OCI-LY7 (cell line): ENCODE measurements around the gene ZNF407. TPM values are rescaled to one million over a fixed set of nuclear protein-coding genes. Genes with fewer than 3 reads are reported as not detected.

ENCODE experiments used
- BruUV-seq: library from RNA; stranded (reverse); fragments of 400-500 nt; replicated peaks from 2 replicates; lab custom pipeline; 2021; lab: Mats Ljungman, UMichigan
- CTCF ChIA-PET: fragments of 300-600 bp; sonication (Branson Sonifier 250); formaldehyde crosslinking; loops from one replicate; lab custom pipeline; 2022; ENCODE audit warnings: antibody characterized with exemption; ENCODE audit not compliant: unreplicated experiment; lab: Charles Lee
- POLR2A ChIA-PET: fragments of 300-600 bp; sonication (Branson Sonifier 250); formaldehyde crosslinking; loops from one replicate; lab custom pipeline; 2022; ENCODE audit warnings: antibody characterized with exemption; lab: Charles Lee
- DNase-seq: peaks from one replicate; pipeline ENCODE4 v3.0.0-alpha.2; 2015; ENCODE audit warnings: low spot score
- H2AFZ ChIP-seq: fragments of 200-600 bp; sonication (generic), shearing (Covaris generic); 2 replicates; pipeline ENCODE4 v1.6.1; 2014; ENCODE audit warnings: mild to moderate bottlenecking, antibody characterized with exemption, low read length, moderate library complexity
- H3K27ac ChIP-seq: fragments of 200-600 bp; sonication (generic); 2 replicates; pipeline ENCODE4 v1.5.1; 2014; ENCODE audit warnings: mixed run types, low read depth, mild to moderate bottlenecking, moderate library complexity, low read length, inconsistent platforms; ENCODE audit not compliant: poor library complexity, severe bottlenecking
- H3K36me3 ChIP-seq: fragments of 200-600 bp; sonication (generic); 2 replicates; pipeline ENCODE4 v1.6.1; 2014; ENCODE audit warnings: mild to moderate bottlenecking, antibody characterized with exemption, low read length, moderate library complexity, mixed read lengths; ENCODE audit not compliant: insufficient read depth
- H3K4me1 ChIP-seq: fragments of 200-600 bp; sonication (generic); 2 replicates; pipeline ENCODE4 v1.5.1; 2014; ENCODE audit warnings: mild to moderate bottlenecking, low read length; ENCODE audit not compliant: insufficient read depth, poor library complexity, severe bottlenecking
- H3K4me2 ChIP-seq: fragments of 200-600 bp; sonication (generic); 2 replicates; pipeline ENCODE4 v1.6.1; 2014; ENCODE audit warnings: mild to moderate bottlenecking, low read length
- H3K4me3 ChIP-seq: fragments of 200-600 bp; sonication (generic); 2 replicates; pipeline ENCODE4 v1.5.1; 2014; ENCODE audit warnings: mild to moderate bottlenecking, low read depth, low read length; ENCODE audit not compliant: poor library complexity, severe bottlenecking
- H3K79me2 ChIP-seq: fragments of 200-600 bp; sonication (generic); 2 replicates; pipeline ENCODE4 v1.6.1; 2016; ENCODE audit warnings: low read depth, mild to moderate bottlenecking, low read length, moderate library complexity, mixed read lengths; ENCODE audit not compliant: insufficient read depth
- H3K9me2 ChIP-seq: fragments of 200-600 bp; sonication (generic); 2 replicates; pipeline ENCODE4 v1.6.1; 2016; ENCODE audit warnings: mild to moderate bottlenecking, low read length, mixed read lengths; ENCODE audit not compliant: insufficient read depth
- H3K9me3 ChIP-seq: fragments of 200-600 bp; sonication (generic); 2 replicates; pipeline ENCODE4 v1.6.1; 2014; ENCODE audit warnings: mild to moderate bottlenecking, mixed run types, low read length, mixed read lengths
- H4K20me1 ChIP-seq: fragments of 200-600 bp; sonication (generic); 2 replicates; pipeline ENCODE4 v1.6.1; 2014; ENCODE audit warnings: mild to moderate bottlenecking, antibody characterized with exemption, low read length, moderate library complexity, mixed read lengths; ENCODE audit not compliant: insufficient read depth
- CTCF ChIP-seq: fragments of 200-600 bp; sonication (generic); conservative IDR thresholded peaks from 2 replicates; pipeline ENCODE4 v1.5.1; 2014; ENCODE audit warnings: mild to moderate bottlenecking, antibody characterized with exemption, low read length, moderate library complexity, mixed read lengths
- EZH2phosphoT487 ChIP-seq: fragments of 200-600 bp; sonication (generic); IDR thresholded peaks from 2 replicates; pipeline ENCODE4 v1.6.1; 2018; ENCODE audit warnings: low read depth, borderline replicate concordance, mild to moderate bottlenecking, mixed run types, antibody characterized with exemption, low read length, moderate library complexity, mixed read lengths
- intact Hi-C: fragments of 100-400 bp; cut with micrococcal nuclease; formaldehyde crosslinking; loops from one replicate; pipeline ENCODE4 v1.10.0; 2022; ENCODE audit not compliant: unreplicated experiment
- total RNA-seq, 2 experiments: library from RNA; depleted of rRNA in 1 of 2; stranded (reverse); fragments of >200 nt in 1 of 2; shearing (Covaris generic) in 1 of 2; gene quantifications; 2 replicates each; pipeline ENCODE4 v1.2.3, GENCODE V29; 2014 to 2022

The ZNF407 gene
- total RNA-seq, 2 experiments from 2014 or later: 8.9 to 11.9 TPM

DNA sequence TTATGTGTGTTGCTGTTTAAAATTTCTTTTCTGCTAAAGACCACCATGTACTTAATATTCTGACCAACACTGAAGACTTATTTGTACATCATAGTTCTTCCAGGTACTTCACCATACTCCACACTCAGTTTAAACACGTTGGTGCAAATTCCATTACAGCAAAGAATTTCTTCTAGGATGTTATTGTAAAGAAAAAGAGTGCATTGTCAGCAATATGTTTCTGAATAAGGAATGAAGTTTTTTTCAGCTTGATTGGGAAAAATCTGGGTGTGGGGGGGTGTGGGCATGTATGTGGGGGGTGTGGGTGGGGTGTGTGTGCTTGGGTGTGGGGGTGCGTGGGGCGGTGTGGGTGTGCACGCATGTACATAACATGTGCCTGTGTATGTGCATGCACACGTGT is 447.1 kb downstream of the ZNF407 start:
- ChIA-PET CTCF (interaction anchor here (0.6 kb wide), 1 partner anchor 963 kb away, joined by 6 read pairs; no protein-coding TSS in a partner anchor), POLR2A (no interaction called here)
- DNase-seq: no peak
- Histone ChIP-seq H3K27ac (no peak overlapping the region), H3K9me2 (no peaks in the 10 kb centered on the region), H4K20me1 (no peaks in the 10 kb centered on the region), H3K36me3 (no peaks in the 10 kb centered on the region), H3K9me3 (no peaks in the 10 kb centered on the region), H2AFZ (no peak overlapping the region), H3K79me2 (no peaks in the 10 kb centered on the region), H3K4me3 (no peak overlapping the region), H3K4me1 (no peaks in the 10 kb centered on the region), H3K4me2 (no peak overlapping the region)
- BruUV-seq: no TSS peak
- intact Hi-C loops: no loop called here
- TF ChIP-seq EZH2phosphoT487 (no peak), CTCF (no peak)

GRCh38 chr18:75045272-75045671 is 447.6 kb downstream of the ZNF407 start:
- Histone ChIP-seq H3K9me2 (no peaks in the 10 kb centered on the region), H3K27ac (no peak overlapping the region), H2AFZ (no peak overlapping the region), H3K4me2 (no peak overlapping the region), H3K9me3 (no peaks in the 10 kb centered on the region), H3K79me2 (no peaks in the 10 kb centered on the region), H4K20me1 (no peaks in the 10 kb centered on the region), H3K4me3 (no peak overlapping the region), H3K36me3 (no peaks in the 10 kb centered on the region), H3K4me1 (no peaks in the 10 kb centered on the region)
- ChIA-PET POLR2A (no interaction called here), CTCF (no interaction called here)
- TF ChIP-seq EZH2phosphoT487 (no peak), CTCF (no peak)
- no peak for DNase-seq
- intact Hi-C loops: no loop called here
- BruUV-seq: no TSS peak

DNA sequence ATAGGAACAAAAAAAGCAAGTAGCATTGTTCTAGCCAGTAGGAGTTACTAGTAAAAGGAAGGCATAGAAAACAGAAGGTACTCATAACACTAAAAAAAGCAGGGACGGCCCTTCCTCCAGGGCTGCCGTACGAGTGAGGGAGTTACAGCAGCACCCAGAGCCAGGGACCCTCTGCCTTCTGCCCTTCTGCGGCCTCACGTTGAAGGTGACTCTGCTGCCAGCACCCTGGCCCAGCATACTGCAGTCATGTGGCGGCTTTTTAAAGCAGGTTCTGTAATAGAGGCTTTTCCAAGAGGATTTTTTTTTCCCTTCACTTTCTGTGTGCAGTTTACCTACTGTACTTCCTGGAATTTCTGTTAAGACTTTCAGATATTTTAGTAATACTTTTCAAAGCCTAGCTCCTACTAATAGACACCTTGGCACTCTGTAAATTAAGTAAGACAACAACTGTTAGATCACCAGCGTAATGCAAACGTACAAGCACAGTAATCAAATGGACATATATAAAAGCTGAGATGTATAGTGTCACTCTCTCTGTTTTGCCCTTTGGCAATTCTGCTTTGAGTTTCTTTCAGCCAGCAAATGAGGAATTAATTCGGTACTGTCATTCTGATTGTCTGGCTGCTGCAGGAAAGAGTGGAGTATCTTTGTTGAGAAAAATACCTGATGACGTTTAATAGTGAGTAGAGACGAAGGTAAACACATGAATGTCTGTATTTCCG is 449.7 kb downstream of the ZNF407 start:
- Histone ChIP-seq H3K9me3 (no peaks in the 10 kb centered on the region), H2AFZ (no peak overlapping the region), H3K4me2 (no peak overlapping the region), H3K4me1 (no peaks in the 10 kb centered on the region), H4K20me1 (no peaks in the 10 kb centered on the region), H3K4me3 (no peak overlapping the region), H3K79me2 (no peaks in the 10 kb centered on the region), H3K9me2 (no peaks in the 10 kb centered on the region), H3K36me3 (no peaks in the 10 kb centered on the region), H3K27ac (no peak overlapping the region)
- intact Hi-C loops: no loop called here
- CTCF ChIA-PET: no interaction called here
- BruUV-seq: no TSS peak
- DNase-seq: no peak
- TF ChIP-seq CTCF (no peak), EZH2phosphoT487 (no peak)
- POLR2A ChIA-PET: no interaction called here
